ENCODE data around the gene SZT2. TPM values are rescaled to one million over a fixed set of nuclear protein-coding genes. Genes with fewer than 3 reads are reported as not detected.

The SZT2 gene
- total RNA-seq, 1 donor from 2014 or later = 30.0 TPM

GRCh38 chr1:43450251-43450941 is 60.7 kb downstream of the SZT2 start:
- no peak for DNase-seq (ENCODE audit: low read depth)

GRCh38 chr1:43451157-43451591 is 61.5 kb downstream of the SZT2 start:
- TF ChIP-seq EZH2 (IDR thresholded peaks at IDR 0.05; ENCODE audit: insufficient read depth, low read length) (no peak), CTCF (IDR thresholded peaks at IDR 0.05; ENCODE audit: insufficient read depth, low read depth, low read length) (no peak)
- Histone ChIP-seq H3K4me2 (ENCODE audit: low read length) (no peak overlapping the region), H3K9me3 (ENCODE audit: insufficient read depth, low read depth, low read length) (no peaks in the 10 kb centered on the region), H3K4me3 (ENCODE audit: insufficient read depth, low read depth, low read length) (no peak overlapping the region), H3K4me1 (ENCODE audit: insufficient read depth, low read length) (peaks cover 23% of the 10 kb centered on the region), H3K9ac (ENCODE audit: low read length) (no peak overlapping the region), H4K20me1 (ENCODE audit: insufficient read depth, low read length) (peaks cover 6% of the 10 kb centered on the region), H3K27me3 (ENCODE audit: insufficient read depth, low read length) (no peaks in the 10 kb centered on the region), H3K79me2 (ENCODE audit: insufficient read depth, low read length) (peaks cover 20% of the 10 kb centered on the region), H3K27ac (ENCODE audit: low read depth, low read length) (no peak overlapping the region), H3K36me3 (ENCODE audit: insufficient read depth, low read length) (peaks cover 31% of the 10 kb centered on the region), H2AFZ (ENCODE audit: low read depth, low read length) (no peak overlapping the region)
- Mint-ChIP-seq H3K9me3 (ENCODE audit: unreplicated experiment) (peaks cover 2% of the 10 kb centered on the region), H3K27me3 (ENCODE audit: low read depth, unreplicated experiment) (no peaks in the 10 kb centered on the region), H3K4me1 (ENCODE audit: low read depth, unreplicated experiment) (peaks cover 13% of the 10 kb centered on the region), H3K4me3 (ENCODE audit: unreplicated experiment) (no peak overlapping the region), H3K27ac (ENCODE audit: unreplicated experiment) (no peak overlapping the region), H3K36me3 (ENCODE audit: low read depth, unreplicated experiment) (peaks cover 56% of the 10 kb centered on the region)
- no peak for DNase-seq (ENCODE audit: low read depth)
- FAIRE-seq = no peak

More at GRCh38 chr1:43450251-43450941, 60.7 kb downstream of the SZT2 start:
- Histone ChIP-seq H4K20me1 (ENCODE audit: insufficient read depth, low read length) (peaks cover 6% of the 10 kb centered on the region), H2AFZ (ENCODE audit: low read depth, low read length) (no peak overlapping the region), H3K79me2 (ENCODE audit: insufficient read depth, low read length) (peaks cover 20% of the 10 kb centered on the region), H3K4me2 (ENCODE audit: low read length) (no peak overlapping the region), H3K27me3 (ENCODE audit: insufficient read depth, low read length) (no peaks in the 10 kb centered on the region), H3K27ac (ENCODE audit: low read depth, low read length) (no peak overlapping the region), H3K9me3 (ENCODE audit: insufficient read depth, low read depth, low read length) (no peaks in the 10 kb centered on the region), H3K4me3 (ENCODE audit: insufficient read depth, low read depth, low read length) (no peak overlapping the region), H3K36me3 (ENCODE audit: insufficient read depth, low read length) (peaks cover 35% of the 10 kb centered on the region), H3K9ac (ENCODE audit: low read length) (no peak overlapping the region), H3K4me1 (ENCODE audit: insufficient read depth, low read length) (peaks cover 23% of the 10 kb centered on the region)
- Mint-ChIP-seq H3K27me3 (ENCODE audit: low read depth, unreplicated experiment) (no peaks in the 10 kb centered on the region), H3K9me3 (ENCODE audit: unreplicated experiment) (peaks cover 2% of the 10 kb centered on the region), H3K4me3 (ENCODE audit: unreplicated experiment) (peak overlapping the region; percentile 23), H3K36me3 (ENCODE audit: low read depth, unreplicated experiment) (peaks cover 60% of the 10 kb centered on the region), H3K4me1 (ENCODE audit: low read depth, unreplicated experiment) (peaks cover 17% of the 10 kb centered on the region), H3K27ac (ENCODE audit: unreplicated experiment) (peak overlapping the region; percentile 41)
- TF ChIP-seq CTCF (IDR thresholded peaks at IDR 0.05; ENCODE audit: insufficient read depth, low read depth, low read length) = no peak
- no peak for TF ChIP-seq EZH2 (IDR thresholded peaks at IDR 0.05; ENCODE audit: insufficient read depth, low read length)
- no peak for FAIRE-seq
